OCI-LY1 (cell line): ENCODE results near the gene PPARD.

Source experiments
- EZH2 ChIP-seq: fragments of 200-600 bp; sonication (generic), shearing (Covaris generic); IDR thresholded peaks from 2 replicates; pipeline ENCODE4 v1.8.0; 2017; ENCODE audit warnings: borderline replicate concordance, mixed run types, mild to moderate bottlenecking, antibody characterized with exemption, low read length, moderate library complexity, mixed read lengths
- TF ChIP-seq, protein P1 (sequence below): fragments of 200-600 bp; sonication (generic), shearing (Covaris generic); IDR thresholded peaks from 2 replicates; pipeline ENCODE4 v1.5.1; 2017; ENCODE audit warnings: mild to moderate bottlenecking, antibody characterized with exemption, low read length, moderate library complexity, mixed read lengths

GRCh38 chr6:35475573-35475972 lies 133.2 kb downstream of the PPARD start:
- TF ChIP-seq, protein P1, sequence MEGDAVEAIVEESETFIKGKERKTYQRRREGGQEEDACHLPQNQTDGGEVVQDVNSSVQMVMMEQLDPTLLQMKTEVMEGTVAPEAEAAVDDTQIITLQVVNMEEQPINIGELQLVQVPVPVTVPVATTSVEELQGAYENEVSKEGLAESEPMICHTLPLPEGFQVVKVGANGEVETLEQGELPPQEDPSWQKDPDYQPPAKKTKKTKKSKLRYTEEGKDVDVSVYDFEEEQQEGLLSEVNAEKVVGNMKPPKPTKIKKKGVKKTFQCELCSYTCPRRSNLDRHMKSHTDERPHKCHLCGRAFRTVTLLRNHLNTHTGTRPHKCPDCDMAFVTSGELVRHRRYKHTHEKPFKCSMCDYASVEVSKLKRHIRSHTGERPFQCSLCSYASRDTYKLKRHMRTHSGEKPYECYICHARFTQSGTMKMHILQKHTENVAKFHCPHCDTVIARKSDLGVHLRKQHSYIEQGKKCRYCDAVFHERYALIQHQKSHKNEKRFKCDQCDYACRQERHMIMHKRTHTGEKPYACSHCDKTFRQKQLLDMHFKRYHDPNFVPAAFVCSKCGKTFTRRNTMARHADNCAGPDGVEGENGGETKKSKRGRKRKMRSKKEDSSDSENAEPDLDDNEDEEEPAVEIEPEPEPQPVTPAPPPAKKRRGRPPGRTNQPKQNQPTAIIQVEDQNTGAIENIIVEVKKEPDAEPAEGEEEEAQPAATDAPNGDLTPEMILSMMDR, result no peak
- no peak for TF ChIP-seq EZH2
